Ishikawa (cell line): ENCODE data around the gene LRRC8C.

ENCODE experiments used
- CREB1 ChIP-seq: IDR thresholded peaks from 2 replicates; pipeline ENCODE4 v1.6.1; 2012; ENCODE audit warnings: low read depth
- RAD21 ChIP-seq: IDR thresholded peaks from 2 replicates; pipeline ENCODE4 v1.6.1; 2012; ENCODE audit warnings: low read depth

DNA sequence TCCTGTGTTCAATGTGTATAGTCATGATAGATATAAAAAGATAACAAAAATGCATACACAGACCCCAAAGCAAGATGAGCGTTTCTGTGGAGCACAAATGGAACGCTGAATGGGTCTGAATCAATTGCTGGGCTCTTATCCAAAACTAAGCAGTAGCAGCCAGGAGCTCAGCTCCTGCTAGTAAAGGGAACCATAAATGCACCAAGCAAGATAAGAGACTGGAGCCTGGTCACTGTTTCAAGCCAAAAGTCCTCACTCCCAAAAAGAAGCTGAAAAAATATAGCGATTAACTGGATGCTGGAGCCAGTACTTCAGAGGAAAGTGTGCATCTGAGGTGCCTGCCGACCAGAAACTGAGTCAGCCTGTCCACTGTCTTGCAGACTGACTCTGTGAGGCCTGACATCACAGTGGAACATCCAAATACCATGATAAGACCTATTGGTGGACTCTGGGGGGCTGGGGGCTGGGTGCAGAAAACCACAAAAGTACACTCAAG lies 68.9 kb downstream of the LRRC8C start:
- TF ChIP-seq RAD21 (no peak), CREB1 (no peak)
